ENCODE results near the gene NUDT5.
A peak's percentile ranks its signal among the peaks of the same experiment; 100 is the strongest.
"Not testable (repeated sequence)": the region's sequence is repeated elsewhere in the genome, so short reads cannot be mapped to it uniquely, and the experiment has no call there.

NUDT5 gene

DNA sequence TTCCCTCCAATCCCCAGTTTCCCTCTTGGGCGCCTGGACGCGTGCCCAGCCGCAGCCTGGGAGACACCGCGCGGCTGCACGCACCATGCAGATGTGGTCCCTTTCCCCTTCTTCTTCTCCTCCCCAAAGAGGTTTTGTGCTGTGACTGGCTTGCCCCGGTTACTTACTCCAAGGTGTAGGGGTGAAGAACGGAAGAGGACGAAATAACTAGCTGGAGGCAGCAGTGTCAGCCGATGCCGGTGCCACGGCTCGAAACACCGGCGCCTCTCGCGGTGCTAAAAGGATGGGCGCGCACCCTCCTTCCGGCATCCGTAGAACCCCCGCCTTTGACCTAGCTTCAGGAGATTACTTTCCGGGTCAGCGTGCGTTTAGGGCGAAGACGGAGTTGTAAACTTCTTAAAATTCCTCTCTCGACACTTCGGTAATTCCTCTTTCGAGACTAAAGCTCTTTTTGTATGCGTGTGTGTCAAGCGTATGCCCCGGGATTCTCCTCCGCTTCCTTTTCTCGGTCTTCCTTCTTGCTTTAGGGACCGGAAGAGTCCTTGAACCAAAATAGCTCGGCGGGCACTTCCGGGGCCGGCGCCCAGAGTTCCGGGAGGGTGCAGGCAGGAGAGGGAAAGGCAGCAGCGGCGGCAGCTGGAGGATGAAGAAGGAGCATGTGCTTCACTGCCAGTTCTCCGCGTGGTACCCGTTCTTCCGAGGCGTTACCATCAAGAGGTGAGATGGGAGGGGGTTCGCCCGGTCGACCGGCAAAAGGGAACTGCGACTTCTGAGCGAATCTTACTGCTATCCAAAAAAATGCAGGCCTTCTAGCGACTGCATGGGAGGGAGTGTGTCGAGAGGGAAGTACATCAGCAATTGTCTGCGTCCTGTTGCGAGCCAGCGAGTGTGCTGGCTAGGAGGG lies at the start of gene NUDT5, which contains the start of gene CDC123:
Gene NUDT5 (minus strand): TSS at position 289 of the 904 bp plus-strand sequence. CDS start 9,600 bp downstream, outside the sequence.
Gene CDC123 (plus strand): TSS at position 586 of the 904 bp plus-strand sequence. CDS start 58 bp downstream, at position 644.
- DNase-seq = peak; percentile 100

- DNase-seq = no peak
Observed at GRCh38 chr10:12243864-12244620, 48.4 kb upstream of the NUDT5 start.

DNA sequence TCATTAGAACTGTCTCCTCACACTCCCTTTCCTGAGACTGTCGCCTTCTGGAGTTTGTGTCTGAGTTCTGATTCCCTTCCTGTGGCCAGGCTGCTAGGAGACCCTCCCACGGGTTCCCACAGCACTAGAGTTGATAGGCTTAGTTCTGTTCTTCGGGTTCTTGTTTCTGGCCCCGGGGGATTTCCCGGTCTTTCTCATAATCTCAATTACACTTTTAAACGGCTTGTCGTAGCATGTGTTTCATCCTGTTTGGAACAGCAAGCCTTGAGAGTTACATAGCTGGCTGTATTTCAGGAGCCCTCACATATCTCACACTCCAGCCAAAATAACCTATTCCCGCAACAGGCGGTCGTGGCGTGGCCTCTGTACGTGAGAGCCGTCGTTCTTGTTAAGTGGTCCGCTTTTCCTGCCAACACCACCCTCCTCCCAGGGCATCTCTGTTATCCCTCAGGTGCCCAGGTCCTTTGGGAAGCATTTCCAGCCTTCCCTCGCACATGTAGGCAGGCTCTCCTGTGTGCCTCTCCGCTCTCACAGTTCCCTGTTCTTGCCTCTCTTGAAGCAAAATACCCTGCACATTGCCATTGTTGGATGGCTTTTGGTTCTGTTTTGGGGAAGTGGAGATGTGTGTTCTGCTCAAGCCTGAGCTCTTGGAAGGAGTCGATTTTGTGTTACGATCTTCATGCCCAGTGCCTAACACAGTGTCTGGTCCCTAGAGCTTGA lies 46.3 kb upstream of the NUDT5 start:
- no peak for DNase-seq

GRCh38 chr10:12238821-12239220 lies 43.1 kb upstream of the NUDT5 start:
- no peak for DNase-seq

- DNase-seq = no peak
Observed at GRCh38 chr10:12237265-12238220, 41.9 kb upstream of the NUDT5 start.

DNA sequence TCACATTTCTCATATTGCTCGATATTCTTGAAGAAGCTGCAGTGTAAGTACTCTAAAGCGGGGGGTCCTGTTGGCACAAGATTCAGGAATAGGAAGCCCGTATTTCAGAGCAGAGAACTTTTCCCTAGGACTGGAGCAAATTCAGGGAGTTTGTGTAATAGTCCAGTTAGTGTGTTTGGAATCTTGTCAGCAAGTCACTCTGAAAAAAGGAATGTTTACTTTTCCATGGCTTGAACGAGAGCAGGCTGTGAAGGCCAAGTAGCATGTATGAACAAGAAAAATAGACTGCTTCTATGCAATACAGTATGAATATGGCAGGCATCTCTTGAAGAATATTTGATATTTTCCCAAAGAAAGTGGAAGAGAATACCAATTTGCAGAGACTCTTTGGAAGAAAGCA lies 40.1 kb upstream of the NUDT5 start:
- no peak for DNase-seq

DNA sequence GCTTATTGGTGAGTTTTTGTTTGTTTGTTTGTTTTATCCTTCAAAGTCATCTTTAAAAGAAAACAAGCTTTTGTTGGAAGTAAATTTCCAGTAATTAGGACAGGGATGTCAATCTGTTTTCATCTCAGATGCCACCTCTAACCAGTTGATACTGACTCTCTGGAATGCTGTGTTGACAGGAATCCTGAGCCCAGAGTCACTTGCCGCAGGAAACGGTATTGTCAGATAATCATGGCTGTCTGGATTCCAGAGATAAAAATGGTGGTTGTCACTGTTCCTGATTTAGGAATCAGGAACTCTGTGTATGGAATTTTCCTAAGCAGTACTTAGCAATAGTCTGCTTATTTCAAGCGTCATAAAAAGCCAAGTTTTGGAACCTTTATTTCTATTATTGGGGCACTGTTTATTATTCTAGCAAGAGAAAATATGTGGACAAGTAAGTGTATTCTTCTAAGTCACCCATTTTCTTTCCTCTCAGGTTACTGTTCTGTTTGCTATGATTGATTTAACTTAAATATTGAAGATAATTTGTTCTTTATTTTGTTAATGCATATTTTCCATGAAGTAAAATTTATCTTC lies 39.5 kb upstream of the NUDT5 start:
- no peak for DNase-seq

GRCh38 chr10:12234687-12235086 lies 39.0 kb upstream of the NUDT5 start:
- DNase-seq = not testable (repeated sequence)

GRCh38 chr10:12228851-12229250 lies 33.2 kb upstream of the NUDT5 start:
- DNase-seq = no peak

DNA sequence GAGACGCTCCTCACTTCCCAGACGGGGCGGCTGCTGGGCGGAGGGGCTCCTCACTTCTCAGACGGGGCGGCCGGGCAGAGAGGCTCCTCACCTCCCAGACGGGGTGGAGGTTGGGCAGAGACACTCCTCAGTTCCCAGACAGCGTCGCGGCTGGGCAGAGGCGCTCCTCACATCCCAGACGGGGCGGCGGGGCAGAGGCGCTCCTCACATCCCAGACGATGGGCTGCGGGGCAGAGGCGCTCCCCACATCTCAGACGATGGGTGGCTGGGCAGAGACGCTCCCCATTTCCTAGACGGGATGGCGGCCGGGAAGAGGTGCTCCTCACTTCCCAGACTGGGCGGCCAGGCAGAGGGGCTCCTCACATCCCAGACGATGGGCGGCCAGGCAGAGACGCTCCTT lies 30.7 kb upstream of the NUDT5 start:
- not testable (repeated sequence) for DNase-seq

GRCh38 chr10:12225444-12225843 lies 29.8 kb upstream of the NUDT5 start:
- no peak for DNase-seq

- no peak for DNase-seq
Observed at GRCh38 chr10:12221323-12222298, 25.9 kb upstream of the NUDT5 start.

DNA sequence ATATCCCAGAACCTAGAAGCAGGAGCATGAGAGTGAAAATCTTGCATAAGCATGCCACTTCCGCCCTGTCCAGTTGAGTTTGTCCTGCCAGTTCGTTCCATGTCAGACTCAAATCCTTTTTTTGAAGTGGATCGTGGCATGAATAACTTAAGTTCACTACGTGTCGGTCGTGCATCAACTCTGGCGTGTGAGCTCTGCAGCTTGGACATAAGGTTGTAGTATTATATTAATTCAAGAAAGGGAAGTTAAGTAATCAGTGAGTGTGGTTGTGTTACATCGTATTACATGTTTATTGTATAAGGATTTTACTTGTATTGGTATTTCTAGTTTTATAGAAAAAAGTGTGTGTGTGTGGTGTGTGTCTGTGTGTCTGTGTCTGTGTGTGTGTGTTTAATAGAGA lies 23.3 kb upstream of the NUDT5 start:
- DNase-seq = no peak

DNA sequence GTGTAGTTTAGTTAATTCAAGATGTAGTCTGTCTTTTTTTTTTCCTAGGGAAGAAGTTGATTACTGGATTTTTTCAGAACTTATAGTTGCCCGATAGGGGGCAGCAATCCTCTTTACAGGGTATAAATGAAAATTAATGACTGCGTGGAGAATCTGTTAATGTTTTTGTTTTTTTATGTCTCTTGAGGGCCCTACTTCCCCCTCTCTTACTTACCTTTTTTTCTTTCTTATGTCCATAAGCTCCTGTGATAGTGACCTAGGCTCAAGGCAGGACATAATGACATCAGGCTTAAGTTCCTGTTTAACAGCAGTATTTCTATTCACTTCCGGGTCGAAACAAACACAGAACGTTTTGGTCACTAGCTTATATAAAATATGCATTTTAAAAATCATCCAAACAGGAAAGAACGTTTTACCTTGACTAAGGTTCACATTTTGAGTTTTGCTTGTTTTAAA lies 19.1 kb upstream of the NUDT5 start:
- DNase-seq = peak; percentile 81

GRCh38 chr10:12214093-12214492 lies 18.4 kb upstream of the NUDT5 start:
- DNase-seq = no peak

- DNase-seq = no peak
Observed at GRCh38 chr10:12213621-12214020, 17.9 kb upstream of the NUDT5 start.

- DNase-seq = no peak
Observed at GRCh38 chr10:12212454-12212853, 16.8 kb upstream of the NUDT5 start.

GRCh38 chr10:12208460-12208859 lies 12.8 kb upstream of the NUDT5 start:
- no peak for DNase-seq

GRCh38 chr10:12207114-12207513 lies 11.4 kb upstream of the NUDT5 start:
- DNase-seq = no peak

- DNase-seq = no peak
Observed at GRCh38 chr10:12205082-12205481, 9.4 kb upstream of the NUDT5 start.
